ENCODE measurements around the gene MAP3K3. TPM values are rescaled to one million over a fixed set of nuclear protein-coding genes. Genes with fewer than 3 reads are reported as not detected.
A peak's percentile ranks its signal among the peaks of the same experiment; 100 is the strongest.

MAP3K3 gene
- total and polyA plus RNA-seq, 12 donors = 21.1 to 79.3 (median 47.1) TPM

- Histone ChIP-seq H3K9me3 (no peaks in the 10 kb centered on the region), H3K36me3 (peaks cover 0 to 82% (median 20%) of the 10 kb centered on the region in 9 donors), H3K4me1 (peaks cover 0 to 97% (median 40%) of the 10 kb centered on the region in 9 donors), H3K27ac (peak overlapping the region in 5 of 10 donors; percentile 30 to 78 (median 72)), H3K4me3 (no peak overlapping the region), H3K27me3 (no peaks in the 10 kb centered on the region)
- 94 to 95% methylated on average over 7 of the region's 7 CpGs for WGBS, 2 donors
- TF ChIP-seq CTCF (IDR thresholded peaks at IDR 0.05) = no peak
- intact Hi-C loops (cut with DNase I) = no loop called here
- ATAC-seq (no peak), DNase-seq (no peak)
These were observed 22.6 kb downstream of the MAP3K3 start for GRCh38 chr17:63644846-63645245.

GRCh38 chr17:63645775-63646487 lies 23.7 kb downstream of the MAP3K3 start:
- Histone ChIP-seq H3K4me1 (peaks cover 0 to 92% (median 40%) of the 10 kb centered on the region in 9 donors), H3K36me3 (peaks cover 0 to 84% (median 20%) of the 10 kb centered on the region in 9 donors), H3K27ac (peak overlapping the region in 6 of 10 donors; percentile 30 to 78 (median 69)), H3K4me3 (no peak overlapping the region), H3K9me3 (no peaks in the 10 kb centered on the region), H3K27me3 (no peaks in the 10 kb centered on the region)
- 51 to 72% methylated on average over 5 of the region's 5 CpGs for WGBS, 2 donors
- peak in 6 of 8 donors; percentile 29 to 87 (median 56) for ATAC-seq
- DNase-seq = no peak
- TF ChIP-seq CTCF (IDR thresholded peaks at IDR 0.05) = no peak
- intact Hi-C loops (cut with DNase I) = no loop called here

- H3K4me3 ChIP-seq = no peak overlapping the region
- peak overlapping the region in 5 of 10 donors; percentile 44 to 78 (median 72) for H3K27ac ChIP-seq
- TF ChIP-seq CTCF (IDR thresholded peaks at IDR 0.05) = no peak
- ATAC-seq = peak in 2 of 8 donors; percentile 12 to 23
- H3K27me3 ChIP-seq = no peaks in the 10 kb centered on the region
- DNase-seq = no peak
- H3K4me1 ChIP-seq = peaks cover 0 to 86% (median 40%) of the 10 kb centered on the region in 9 donors
- 97 to 98% methylated on average over 1 of the region's 1 CpG for WGBS, 2 donors
- peaks cover 0 to 90% (median 20%) of the 10 kb centered on the region in 9 donors for H3K36me3 ChIP-seq
- no peaks in the 10 kb centered on the region for H3K9me3 ChIP-seq
- intact Hi-C loops (cut with DNase I) = no loop called here
These were observed 24.2 kb downstream of the MAP3K3 start for GRCh38 chr17:63646488-63646806.

- no peak for TF ChIP-seq CTCF (IDR thresholded peaks at IDR 0.05)
- ATAC-seq (no peak), DNase-seq (no peak)
- intact Hi-C loops (cut with DNase I) = no loop called here
- Histone ChIP-seq H3K4me3 (no peak overlapping the region), H3K4me1 (peaks cover 0 to 79% (median 33%) of the 10 kb centered on the region in 9 donors), H3K9me3 (no peaks in the 10 kb centered on the region), H3K36me3 (peaks cover 0 to 97% (median 20%) of the 10 kb centered on the region in 9 donors), H3K27me3 (no peaks in the 10 kb centered on the region), H3K27ac (peak overlapping the region in 4 of 10 donors; percentile 66 to 78 (median 72))
- WGBS, 2 donors = 73 to 78% methylated on average over 4 of the region's 4 CpGs
These were observed 25.0 kb downstream of the MAP3K3 start for GRCh38 chr17:63647065-63647725.

Data from heart right ventricle (tissue), 16 donors.